MM.1S (cell line): ENCODE measurements around the gene TGM3.

Source experiments
- DNase-seq: peaks from one replicate; pipeline ENCODE4 v3.0.0-alpha.2; 2015
- H2AFZ ChIP-seq: fragments of 300-600 bp; sonication (generic); 2 replicates; pipeline ENCODE4 v1.6.0; 2016; ENCODE audit warnings: antibody characterized with exemption, low read length
- H3F3A ChIP-seq: fragments of 300-600 bp; sonication (generic); 2 replicates; pipeline ENCODE4 v1.6.1; 2016; ENCODE audit warnings: mild to moderate bottlenecking, antibody characterized with exemption, low read length, moderate library complexity, mixed read lengths; ENCODE audit not compliant: insufficient read depth
- H3K27ac ChIP-seq: fragments of 300-600 bp; sonication (generic); 2 replicates; pipeline ENCODE4 v1.5.1; 2016; ENCODE audit warnings: mild to moderate bottlenecking, low read length
- H3K27me3 ChIP-seq: fragments of 300-600 bp; sonication (generic); replicated peaks from 2 replicates; pipeline ENCODE4 v1.6.0; 2016; ENCODE audit warnings: low read length; ENCODE audit not compliant: insufficient read depth
- H3K36me3 ChIP-seq: fragments of 300-600 bp; sonication (generic); replicated peaks from 2 replicates; pipeline ENCODE4 v1.6.1; 2016; ENCODE audit warnings: mild to moderate bottlenecking, low read length, mixed read lengths; ENCODE audit not compliant: insufficient read depth
- H3K4me1 ChIP-seq: fragments of 300-600 bp; sonication (generic); 2 replicates; pipeline ENCODE4 v1.6.1; 2016; ENCODE audit warnings: low read length, mixed read lengths
- H3K4me2 ChIP-seq: fragments of 300-600 bp; sonication (generic); 2 replicates; pipeline ENCODE4 v1.6.0; 2016; ENCODE audit warnings: low read depth, low read length
- H3K4me3 ChIP-seq: fragments of 300-600 bp; sonication (generic); 2 replicates; pipeline ENCODE4 v1.5.1; 2016; ENCODE audit warnings: low read length, mixed read lengths
- H3K79me2 ChIP-seq: fragments of 300-600 bp; sonication (generic); 2 replicates; pipeline ENCODE4 v1.6.1; 2016; ENCODE audit warnings: mixed run types, low read length, mixed read lengths
- H3K9ac ChIP-seq: fragments of 300-600 bp; sonication (generic); 2 replicates; pipeline ENCODE4 v1.6.1; 2016; ENCODE audit warnings: low read length, mixed read lengths
- H3K9me2 ChIP-seq: fragments of 300-600 bp; sonication (generic); replicated peaks from 2 replicates; pipeline ENCODE4 v1.6.1; 2016; ENCODE audit warnings: mild to moderate bottlenecking, low read length, mixed read lengths; ENCODE audit not compliant: insufficient read depth
- H3K9me3 ChIP-seq: fragments of 300-600 bp; sonication (generic); replicated peaks from 2 replicates; pipeline ENCODE4 v1.6.1; 2016; ENCODE audit warnings: mild to moderate bottlenecking, low read length, mixed read lengths; ENCODE audit not compliant: insufficient read depth
- H4K20me1 ChIP-seq: fragments of 300-600 bp; sonication (generic); 2 replicates; pipeline ENCODE4 v1.6.1; 2016; ENCODE audit warnings: mild to moderate bottlenecking, low read length, moderate library complexity, mixed read lengths; ENCODE audit not compliant: insufficient read depth
- EZH2 ChIP-seq: fragments of 300-600 bp; sonication (generic); optimal IDR thresholded peaks from 2 replicates; pipeline ENCODE3; 2017; ENCODE audit warnings: low read depth, mild to moderate bottlenecking, antibody characterized with exemption, low read length, mixed read lengths
- EZH2phosphoT487 ChIP-seq: fragments of 300-600 bp; sonication (generic); IDR thresholded peaks from 2 replicates; pipeline ENCODE4 v1.6.1; 2018; ENCODE audit warnings: antibody characterized with exemption, low read length
- TF ChIP-seq, protein P1 (sequence below): fragments of 300-600 bp; sonication (generic); IDR thresholded peaks from 2 replicates; pipeline ENCODE4 v1.5.1; 2016; ENCODE audit warnings: antibody characterized with exemption, low read length, mixed read lengths

The TGM3 gene

DNA sequence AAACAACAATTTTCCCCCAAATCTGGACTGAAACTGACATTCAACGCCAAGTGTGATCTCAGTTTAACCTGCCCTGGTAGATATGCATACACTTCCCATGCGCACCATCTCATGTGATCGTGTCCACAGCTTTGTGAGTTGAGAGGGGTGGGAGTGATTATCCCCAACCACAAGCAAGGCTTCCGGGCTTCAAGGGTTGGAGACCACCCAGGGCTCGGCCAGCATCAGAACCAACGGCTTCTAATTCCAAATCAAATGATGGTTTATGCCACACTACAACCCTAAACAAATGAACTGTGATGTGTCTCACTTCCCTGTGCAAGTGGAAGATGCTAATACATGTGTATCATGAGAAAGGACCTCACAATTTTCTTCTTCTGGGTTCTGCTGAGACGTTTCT, 515 bp upstream of the TGM3 start:
- H3K36me3 ChIP-seq = no peaks in the 10 kb centered on the region
- H3K4me1 ChIP-seq = no peaks in the 10 kb centered on the region
- H3K27me3 ChIP-seq = no peaks in the 10 kb centered on the region
- no peaks in the 10 kb centered on the region for H3K9me2 ChIP-seq
- H2AFZ ChIP-seq = no peak overlapping the region
- H3F3A ChIP-seq = no peaks in the 10 kb centered on the region
- H3K79me2 ChIP-seq = no peaks in the 10 kb centered on the region
- H3K4me2 ChIP-seq = no peak overlapping the region
- no peak for DNase-seq
- H3K9ac ChIP-seq = no peak overlapping the region
- TF ChIP-seq EZH2phosphoT487 (no peak), EZH2 (no peak)
- TF ChIP-seq, protein P1, sequence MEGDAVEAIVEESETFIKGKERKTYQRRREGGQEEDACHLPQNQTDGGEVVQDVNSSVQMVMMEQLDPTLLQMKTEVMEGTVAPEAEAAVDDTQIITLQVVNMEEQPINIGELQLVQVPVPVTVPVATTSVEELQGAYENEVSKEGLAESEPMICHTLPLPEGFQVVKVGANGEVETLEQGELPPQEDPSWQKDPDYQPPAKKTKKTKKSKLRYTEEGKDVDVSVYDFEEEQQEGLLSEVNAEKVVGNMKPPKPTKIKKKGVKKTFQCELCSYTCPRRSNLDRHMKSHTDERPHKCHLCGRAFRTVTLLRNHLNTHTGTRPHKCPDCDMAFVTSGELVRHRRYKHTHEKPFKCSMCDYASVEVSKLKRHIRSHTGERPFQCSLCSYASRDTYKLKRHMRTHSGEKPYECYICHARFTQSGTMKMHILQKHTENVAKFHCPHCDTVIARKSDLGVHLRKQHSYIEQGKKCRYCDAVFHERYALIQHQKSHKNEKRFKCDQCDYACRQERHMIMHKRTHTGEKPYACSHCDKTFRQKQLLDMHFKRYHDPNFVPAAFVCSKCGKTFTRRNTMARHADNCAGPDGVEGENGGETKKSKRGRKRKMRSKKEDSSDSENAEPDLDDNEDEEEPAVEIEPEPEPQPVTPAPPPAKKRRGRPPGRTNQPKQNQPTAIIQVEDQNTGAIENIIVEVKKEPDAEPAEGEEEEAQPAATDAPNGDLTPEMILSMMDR = no peak
- no peaks in the 10 kb centered on the region for H3K9me3 ChIP-seq
- no peaks in the 10 kb centered on the region for H4K20me1 ChIP-seq
- no peak overlapping the region for H3K4me3 ChIP-seq
- no peak overlapping the region for H3K27ac ChIP-seq

DNA sequence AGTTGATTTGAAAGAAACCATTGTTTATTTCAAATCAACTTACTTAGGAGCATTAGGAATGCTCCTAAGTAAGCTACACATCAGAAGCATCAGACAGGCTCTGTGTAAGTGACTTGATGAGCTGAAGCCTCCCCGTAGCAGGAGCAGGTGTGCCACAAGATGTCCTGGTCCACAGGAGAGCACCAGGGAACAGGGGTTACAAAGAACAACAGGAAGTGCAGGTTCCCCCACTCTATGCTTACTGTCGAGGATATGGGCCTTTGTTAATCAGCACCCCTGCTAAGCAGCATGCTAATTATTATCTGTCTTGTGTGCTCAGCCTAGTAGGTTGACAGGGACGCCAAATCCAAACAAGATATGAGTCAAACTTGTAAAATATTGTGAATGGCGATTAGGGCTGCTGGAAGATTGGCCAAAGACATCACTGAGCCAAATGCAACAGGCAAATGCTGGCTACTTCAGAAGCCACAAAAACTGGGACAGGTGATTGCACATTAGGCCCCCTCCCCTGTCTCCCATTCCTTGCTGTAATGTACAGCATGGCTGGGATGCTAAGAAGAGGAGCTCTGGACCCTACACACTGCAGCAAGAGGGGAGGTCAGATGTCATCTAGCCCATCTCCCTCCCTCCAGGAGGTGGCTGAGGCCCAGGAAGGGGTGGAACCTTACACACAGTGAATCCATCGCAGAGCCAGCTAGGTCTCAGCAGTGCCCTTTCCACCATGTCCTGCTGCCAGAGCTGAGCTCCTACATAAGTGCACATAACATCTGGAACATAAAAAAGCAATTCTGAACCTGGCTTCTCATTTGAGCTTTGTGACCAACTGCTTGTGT, 939 bp downstream of the TGM3 start:
- Histone ChIP-seq H3K27me3 (no peaks in the 10 kb centered on the region), H3K9me2 (no peaks in the 10 kb centered on the region), H3F3A (no peaks in the 10 kb centered on the region), H3K27ac (no peak overlapping the region), H3K4me1 (peaks cover 3% of the 10 kb centered on the region; the same call in 1 of the 2 replicates), H3K9ac (no peak overlapping the region), H3K79me2 (no peaks in the 10 kb centered on the region), H3K4me3 (no peak overlapping the region), H2AFZ (no peak overlapping the region), H3K36me3 (no peaks in the 10 kb centered on the region), H3K9me3 (no peaks in the 10 kb centered on the region), H4K20me1 (no peaks in the 10 kb centered on the region), H3K4me2 (no peak overlapping the region)
- DNase-seq = no peak
- TF ChIP-seq EZH2phosphoT487 (no peak), EZH2 (no peak)
- TF ChIP-seq, protein P1 = no peak

DNA sequence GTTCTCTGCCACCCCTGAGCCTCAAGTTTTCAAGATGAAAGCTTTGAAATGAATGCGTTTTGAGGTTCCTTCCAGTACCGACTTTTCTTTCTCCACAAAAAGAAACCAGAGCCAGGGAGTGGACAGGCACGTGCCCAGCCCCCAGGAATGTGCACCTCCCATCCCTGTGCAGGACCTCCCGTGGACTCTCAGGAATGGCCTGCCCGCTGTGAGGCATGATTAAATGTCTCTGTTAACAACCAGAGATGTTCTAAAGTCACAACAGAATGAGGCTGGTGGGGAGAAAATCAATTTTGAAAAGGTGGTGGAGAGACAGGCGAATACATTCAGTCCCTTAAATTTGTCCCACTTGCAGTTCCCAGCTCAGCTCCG, 1.5 kb downstream of the TGM3 start:
- no peaks in the 10 kb centered on the region for H3K79me2 ChIP-seq
- no peak overlapping the region for H3K9ac ChIP-seq
- no peak overlapping the region for H3K27ac ChIP-seq
- H3F3A ChIP-seq = no peaks in the 10 kb centered on the region
- no peak overlapping the region for H3K4me3 ChIP-seq
- H3K9me3 ChIP-seq = no peaks in the 10 kb centered on the region
- no peak for DNase-seq
- H2AFZ ChIP-seq = no peak overlapping the region
- TF ChIP-seq EZH2 (no peak), EZH2phosphoT487 (no peak)
- TF ChIP-seq, protein P1 = no peak
- no peak overlapping the region for H3K4me2 ChIP-seq
- H3K4me1 ChIP-seq = peaks cover 3% of the 10 kb centered on the region; the same call in 1 of the 2 replicates
- H3K36me3 ChIP-seq = no peaks in the 10 kb centered on the region
- H3K27me3 ChIP-seq = no peaks in the 10 kb centered on the region
- H3K9me2 ChIP-seq = no peaks in the 10 kb centered on the region
- H4K20me1 ChIP-seq = no peaks in the 10 kb centered on the region
